ENCODE data around the gene YIPF7. TPM values are rescaled to one million over a fixed set of nuclear protein-coding genes. Genes with fewer than 3 reads are reported as not detected.

Gene YIPF7
- total RNA-seq, 1 donor from 2014 or later, result not detected

DNA sequence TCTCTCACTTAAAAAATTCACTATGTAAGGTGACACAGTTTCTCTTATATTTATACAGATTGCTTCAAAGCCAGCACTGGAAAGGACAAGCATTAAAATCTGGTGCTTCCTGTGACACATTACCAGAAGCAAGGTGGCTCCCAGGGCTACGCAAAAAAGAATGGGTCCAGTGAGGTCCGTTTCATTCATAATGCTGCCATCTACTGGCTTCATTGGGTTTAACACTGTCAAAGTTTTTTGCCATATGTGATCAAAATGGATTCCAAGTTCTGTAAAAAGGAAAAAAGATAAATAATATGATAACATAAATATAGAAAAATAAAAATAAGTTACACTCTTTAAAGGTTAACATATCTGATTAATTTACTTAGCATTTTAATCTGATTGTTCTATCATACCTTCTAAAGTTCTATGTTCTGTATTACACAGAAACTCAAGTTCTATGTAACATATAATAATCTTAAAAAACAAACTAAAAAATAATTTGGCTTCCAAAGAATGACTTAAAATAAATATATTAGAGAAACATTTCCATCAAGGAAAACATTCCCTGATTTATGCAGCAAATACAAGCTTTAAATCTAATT lies 22.1 kb downstream of the YIPF7 start:
- DNase-seq (ENCODE audit: extremely low read depth, low read depth, low spot score), result peak; percentile 44

- no peak for DNase-seq (ENCODE audit: extremely low read depth, low read depth, low spot score)
Observed at GRCh38 chr4:44623676-44624075, 27.7 kb downstream of the YIPF7 start.

- no peak for DNase-seq (ENCODE audit: extremely low read depth, low read depth, low spot score)
Observed at GRCh38 chr4:44616621-44617020, 34.8 kb downstream of the YIPF7 start.

DNA sequence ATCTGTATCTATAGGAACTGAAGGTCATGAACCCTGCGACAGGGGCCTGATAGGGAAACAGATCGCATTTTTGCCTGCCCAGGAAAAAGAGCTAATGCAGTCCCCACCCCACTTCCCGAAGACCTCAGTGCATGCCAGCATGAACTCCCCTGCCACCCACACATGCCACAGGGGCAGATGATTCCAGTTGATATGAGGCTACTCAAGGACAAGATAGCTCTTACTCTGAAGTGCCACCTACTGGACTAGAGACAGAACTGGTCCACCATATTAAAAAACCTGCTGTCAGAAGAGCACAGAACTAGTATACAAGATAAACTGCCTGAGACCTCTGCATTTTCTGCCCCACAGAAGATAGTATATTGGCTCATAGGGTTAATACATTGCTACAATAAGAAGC lies 68.0 kb downstream of the YIPF7 start:
- no peak for DNase-seq (ENCODE audit: extremely low read depth, low read depth, low spot score)

GRCh38 chr4:44580231-44580630 lies 71.2 kb downstream of the YIPF7 start:
- no peak for DNase-seq (ENCODE audit: extremely low read depth, low read depth, low spot score)

DNA sequence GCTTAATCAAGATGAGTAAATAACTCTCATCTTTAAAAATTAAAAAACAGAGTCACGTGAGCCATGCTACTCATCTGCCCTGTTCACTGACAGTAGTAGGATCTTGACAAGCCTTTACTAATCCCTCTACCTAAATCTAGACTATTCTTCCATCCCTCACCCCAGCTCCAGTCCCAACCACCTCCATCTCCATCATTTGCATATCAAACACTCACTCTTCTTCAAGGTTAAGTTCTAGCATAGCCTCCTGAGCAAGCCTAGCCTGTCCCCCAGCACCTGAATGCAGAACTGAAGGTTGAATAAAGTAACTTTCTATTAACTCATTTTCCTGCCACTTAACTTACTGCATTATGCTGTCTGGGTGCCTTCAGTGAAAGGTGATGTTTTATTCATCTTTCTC lies 72.5 kb downstream of the YIPF7 start:
- DNase-seq (ENCODE audit: extremely low read depth, low read depth, low spot score), result no peak

Other genes with a start within 250 kb of the YIPF7 start
- gene KCTD8, start 202.8 kb downstream of the YIPF7 start, total RNA-seq, result 0.35 TPM in 1 of 2 replicates, not detected in the other
- 10.7 and 12.5 TPM in 2 replicates for gene GUF1, start 26.8 kb upstream of the YIPF7 start, total RNA-seq
- 12.5 and 15.0 TPM in 2 replicates for gene GNPDA2, start 74.9 kb upstream of the YIPF7 start, total RNA-seq

Measured in glomerular endothelial cell (primary cell).